ENCODE results near the gene STAT6. TPM values are rescaled to one million over a fixed set of nuclear protein-coding genes. Genes with fewer than 3 reads are reported as not detected.

Gene STAT6
- total RNA-seq, 1 experiment from 2014 or later, result 15.8 TPM

DNA sequence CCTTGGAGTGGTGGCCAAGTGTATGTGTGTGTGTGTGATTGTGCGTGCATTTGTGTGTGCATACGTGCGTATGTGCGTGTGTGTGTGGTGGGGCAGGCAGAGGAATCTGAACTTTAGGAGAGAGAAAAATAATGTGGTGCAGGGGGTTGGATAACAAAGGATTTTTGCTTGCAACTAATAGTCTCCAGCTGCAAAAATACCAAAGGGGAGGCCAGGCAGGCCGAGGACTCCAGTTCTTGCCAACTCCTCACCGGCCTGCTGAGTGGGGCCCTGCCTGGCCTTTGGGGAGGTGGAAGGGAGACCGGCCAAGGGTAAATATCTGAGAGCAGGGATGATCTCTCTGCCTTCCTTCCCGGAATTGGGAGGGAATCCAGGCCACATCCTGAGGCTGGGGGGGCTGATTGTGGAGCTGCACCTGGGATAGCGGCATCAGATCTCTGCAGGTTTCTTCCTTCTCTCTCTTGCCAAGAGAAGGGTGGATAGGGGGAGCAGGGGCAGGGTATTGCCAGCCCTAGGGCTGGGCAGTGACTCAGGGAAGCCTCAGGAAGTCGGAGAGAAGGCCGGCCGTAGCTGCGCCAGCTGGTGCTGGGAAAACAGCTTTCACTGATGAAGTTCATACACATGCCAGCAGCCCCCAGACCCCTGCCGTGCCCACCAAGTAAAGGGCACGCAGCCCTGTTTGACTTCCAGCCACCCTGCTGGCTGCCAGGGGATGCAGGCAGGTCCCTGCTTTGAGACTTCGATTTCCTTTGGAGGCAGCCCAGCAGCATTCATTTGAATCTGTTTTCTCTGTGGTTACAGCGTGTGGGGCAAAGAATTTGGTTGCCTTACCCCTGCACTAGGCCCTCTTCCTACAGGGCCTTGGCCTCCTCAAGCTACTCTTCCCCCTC lies 40.8 kb upstream of the STAT6 start:
- Histone ChIP-seq H3K9me3 (replicated peaks) (no peaks in the 10 kb centered on the region), H3K4me3 (no peak overlapping the region), H3K4me1 (peaks cover 6% of the 10 kb centered on the region; the same call in 1 of the 2 replicates), H3K27ac (no peak overlapping the region), H3K27me3 (no peaks in the 10 kb centered on the region), H3K36me3 (peaks cover 26% of the 10 kb centered on the region)
- no peak for DNase-seq

- H3K27ac ChIP-seq, result no peak overlapping the region
- DNase-seq, result no peak
These were observed 39.3 kb upstream of the STAT6 start for GRCh38 chr12:57150400-57151000.

GRCh38 chr12:57149245-57149900 lies 38.2 kb upstream of the STAT6 start:
- Histone ChIP-seq H3K9me3 (replicated peaks) (no peaks in the 10 kb centered on the region), H3K4me1 (peaks cover 6% of the 10 kb centered on the region; the same call in 1 of the 2 replicates), H3K27me3 (no peaks in the 10 kb centered on the region), H3K36me3 (peaks cover 31% of the 10 kb centered on the region), H3K27ac (no peak overlapping the region), H3K4me3 (no peak overlapping the region)
- no peak for DNase-seq

More at GRCh38 chr12:57150400-57151000, 39.3 kb upstream of the STAT6 start:
- H3K36me3 ChIP-seq, result peaks cover 25% of the 10 kb centered on the region
- no peaks in the 10 kb centered on the region for H3K27me3 ChIP-seq
- H3K9me3 ChIP-seq (replicated peaks), result no peaks in the 10 kb centered on the region
- no peak overlapping the region for H3K4me3 ChIP-seq
- H3K4me1 ChIP-seq, result peaks cover 6% of the 10 kb centered on the region; the same call in 1 of the 2 replicates

GRCh38 chr12:57148469-57149244 lies 37.5 kb upstream of the STAT6 start:
- DNase-seq, result no peak
- H3K4me1 ChIP-seq, result peaks cover 6% of the 10 kb centered on the region; the same call in 1 of the 2 replicates
- peaks cover 33% of the 10 kb centered on the region for H3K36me3 ChIP-seq

GRCh38 chr12:57146961-57147944 lies 36.1 kb upstream of the STAT6 start, which contains the start of gene LRP1-AS:
TSS of gene LRP1-AS (minus strand) at chr12:57147619.
- DNase-seq, result peak in 1 of 2 experiments; percentile 68
- no peaks in the 10 kb centered on the region for H3K27me3 ChIP-seq
- H3K36me3 ChIP-seq, result peaks cover 36% of the 10 kb centered on the region
- no peaks in the 10 kb centered on the region for H3K9me3 ChIP-seq (replicated peaks)
- no peak within 1 kb of the TSS for H3K27ac ChIP-seq
- no peak within 1 kb of the TSS for H3K4me3 ChIP-seq
- H3K4me1 ChIP-seq, result peaks cover 6% of the 10 kb centered on the region; the same call in 1 of the 2 replicates

More at GRCh38 chr12:57148469-57149244, 37.5 kb upstream of the STAT6 start:
- Histone ChIP-seq H3K4me3 (no peak overlapping the region), H3K27ac (no peak overlapping the region), H3K27me3 (no peaks in the 10 kb centered on the region), H3K9me3 (replicated peaks) (no peaks in the 10 kb centered on the region)

DNA sequence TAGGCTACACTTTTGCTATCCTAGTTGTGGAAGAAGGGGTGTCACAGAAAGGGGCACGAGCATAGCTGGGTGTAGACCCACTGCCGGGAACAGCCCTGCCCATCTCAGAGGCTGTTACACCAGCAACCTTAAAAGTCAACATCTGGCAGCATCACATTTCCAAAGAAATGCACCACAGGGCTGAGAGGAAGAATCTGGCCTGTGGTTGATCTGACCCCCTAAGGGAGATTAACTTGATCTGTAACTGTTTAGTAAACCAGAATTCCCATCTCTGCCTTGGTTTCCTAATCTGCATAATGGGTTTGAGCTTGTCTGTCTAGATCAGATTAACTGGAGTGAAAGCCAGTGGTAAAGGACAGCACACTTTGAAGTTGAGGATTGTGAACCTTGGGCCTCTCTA lies 34.9 kb upstream of the STAT6 start:
- Histone ChIP-seq H3K4me1 (peaks cover 6% of the 10 kb centered on the region; the same call in 1 of the 2 replicates), H3K27ac (no peak overlapping the region), H3K36me3 (peaks cover 44% of the 10 kb centered on the region), H3K4me3 (no peak overlapping the region), H3K27me3 (no peaks in the 10 kb centered on the region), H3K9me3 (replicated peaks) (no peaks in the 10 kb centered on the region)
- DNase-seq, result no peak

GRCh38 chr12:57145460-57146059 lies 34.4 kb upstream of the STAT6 start:
- H3K9me3 ChIP-seq (replicated peaks), result no peaks in the 10 kb centered on the region
- H3K4me3 ChIP-seq, result no peak overlapping the region
- H3K36me3 ChIP-seq, result peaks cover 44% of the 10 kb centered on the region
- H3K27ac ChIP-seq, result no peak overlapping the region
- H3K27me3 ChIP-seq, result no peaks in the 10 kb centered on the region
- H3K4me1 ChIP-seq, result peaks cover 6% of the 10 kb centered on the region; the same call in 1 of the 2 replicates
- DNase-seq, result peak in 1 of 2 experiments; percentile 57

GRCh38 chr12:57143454-57143853 lies 32.3 kb upstream of the STAT6 start:
- no peak overlapping the region for H3K27ac ChIP-seq
- H3K27me3 ChIP-seq, result no peaks in the 10 kb centered on the region
- H3K9me3 ChIP-seq (replicated peaks), result no peaks in the 10 kb centered on the region
- no peak for DNase-seq
- no peak overlapping the region for H3K4me3 ChIP-seq
- peaks cover 53% of the 10 kb centered on the region for H3K36me3 ChIP-seq
- H3K4me1 ChIP-seq, result peaks cover 8% of the 10 kb centered on the region; the same call in 1 of the 2 replicates

- no peaks in the 10 kb centered on the region for H3K27me3 ChIP-seq
- H3K9me3 ChIP-seq (replicated peaks), result no peaks in the 10 kb centered on the region
- no peak overlapping the region for H3K4me3 ChIP-seq
- peaks cover 51% of the 10 kb centered on the region for H3K36me3 ChIP-seq
- H3K27ac ChIP-seq, result no peak overlapping the region
- no peak for DNase-seq
- H3K4me1 ChIP-seq, result peaks cover 7% of the 10 kb centered on the region; the same call in 1 of the 2 replicates
These were observed 31.6 kb upstream of the STAT6 start for GRCh38 chr12:57142727-57143126.

- H3K27ac ChIP-seq, result no peak overlapping the region
- DNase-seq, result no peak
- peaks cover 3% of the 10 kb centered on the region; the same call in 1 of the 2 replicates for H3K4me1 ChIP-seq
- H3K9me3 ChIP-seq (replicated peaks), result no peaks in the 10 kb centered on the region
- H3K27me3 ChIP-seq, result no peaks in the 10 kb centered on the region
- H3K4me3 ChIP-seq, result no peak overlapping the region
- H3K36me3 ChIP-seq, result peaks cover 51% of the 10 kb centered on the region
These were observed 31.0 kb upstream of the STAT6 start for GRCh38 chr12:57142121-57142520.

- H3K27ac ChIP-seq, result no peak overlapping the region
- H3K9me3 ChIP-seq (replicated peaks), result no peaks in the 10 kb centered on the region
- H3K36me3 ChIP-seq, result peaks cover 47% of the 10 kb centered on the region
- H3K27me3 ChIP-seq, result no peaks in the 10 kb centered on the region
- DNase-seq, result no peak
- H3K4me3 ChIP-seq, result no peak overlapping the region
- peaks cover 3% of the 10 kb centered on the region; the same call in 1 of the 2 replicates for H3K4me1 ChIP-seq
These were observed 30.1 kb upstream of the STAT6 start for GRCh38 chr12:57141249-57141648.

GRCh38 chr12:57139796-57140649 lies 28.9 kb upstream of the STAT6 start:
- Histone ChIP-seq H3K27ac (no peak overlapping the region), H3K27me3 (no peaks in the 10 kb centered on the region), H3K9me3 (replicated peaks) (no peaks in the 10 kb centered on the region), H3K4me3 (no peak overlapping the region), H3K36me3 (peaks cover 36% of the 10 kb centered on the region), H3K4me1 (peaks cover 11% of the 10 kb centered on the region)
- DNase-seq, result no peak
